Neutrophil (primary cell): Measurements from ENCODE around the gene HEBP1.

Source experiments
- H3K27ac ChIP-seq: fragments of 200-600 bp; sonication (generic); 2 replicates; pipeline ENCODE4 v1.5.1; 2016; ENCODE audit warnings: mild to moderate bottlenecking, moderate library complexity
- H3K27me3 ChIP-seq: fragments of 200-600 bp; sonication (generic); 2 replicates; pipeline ENCODE4 v1.6.0; 2016; ENCODE audit warnings: mild to moderate bottlenecking
- H3K36me3 ChIP-seq: fragments of 200-600 bp; sonication (generic); 2 replicates; pipeline ENCODE4 v1.5.1; 2017
- H3K4me1 ChIP-seq, 2 experiments: fragments of 200-600 bp in 1 of 2; sonication (generic) in 1 of 2; 1 replicate in 1 of 2; 2 replicates in 1 of 2; pipeline versions ENCODE4 v1.5.1 to v1.6.1; 2013 to 2016; ENCODE audit warnings: low read depth in 1 of 2, low read length in 1 of 2, mild to moderate bottlenecking in 1 of 2, moderate library complexity in 1 of 2; ENCODE audit not compliant: control insufficient read depth in 1 of 2, insufficient read depth in 1 of 2
- H3K4me3 ChIP-seq, 2 experiments: fragments of 200-600 bp in 1 of 2; sonication (generic) in 1 of 2; 1 replicate in 1 of 2; 2 replicates in 1 of 2; pipeline ENCODE4 v1.5.1; 2013 to 2016; ENCODE audit warnings: low read depth in 1 of 2, low read length in 1 of 2, mild to moderate bottlenecking in 1 of 2, moderate library complexity in 1 of 2
- H3K9me3 ChIP-seq: fragments of 200-600 bp; sonication (generic); 2 replicates; pipeline ENCODE4 v1.5.1; 2016
- CTCF ChIP-seq: fragments of 200-600 bp; sonication (generic); IDR thresholded peaks from 2 replicates; pipeline ENCODE4 v1.5.1; 2016; ENCODE audit warnings: antibody characterized with exemption

The HEBP1 gene

GRCh38 chr12:12999959-13000615 lies at the start of gene HEBP1:
TSS of gene HEBP1 (minus strand) at chr12:13000265. CDS start at chr12:13000114, 151 bp downstream.
- Histone ChIP-seq H3K36me3 (no peaks in the 10 kb centered on the region), H3K27ac (peak within 1 kb of the TSS; percentile 93), H3K4me1 (peaks cover 24 to 25% of the 10 kb centered on the region in 2 experiments), H3K9me3 (no peaks in the 10 kb centered on the region), H3K4me3 (peak within 1 kb of the TSS; percentile 77 to 79), H3K27me3 (peaks cover 21% of the 10 kb centered on the region)
- peak; percentile 33 for TF ChIP-seq CTCF

GRCh38 chr12:13049816-13050215 lies 49.8 kb upstream of the HEBP1 start:
- Histone ChIP-seq H3K27ac (no peak overlapping the region), H3K9me3 (peaks cover 9% of the 10 kb centered on the region), H3K4me1 (peaks cover 0 to 2% of the 10 kb centered on the region in 2 experiments), H3K27me3 (peaks cover 6% of the 10 kb centered on the region), H3K4me3 (no peak overlapping the region), H3K36me3 (no peaks in the 10 kb centered on the region)
- no peak for TF ChIP-seq CTCF

- TF ChIP-seq CTCF, result no peak
Observed at GRCh38 chr12:13046964-13047363, 46.9 kb upstream of the HEBP1 start.

GRCh38 chr12:13045816-13046215 lies 45.8 kb upstream of the HEBP1 start:
- H3K4me3 ChIP-seq, result no peak overlapping the region
- no peaks in the 10 kb centered on the region for H3K36me3 ChIP-seq
- H3K4me1 ChIP-seq, result peaks cover 5 to 10% of the 10 kb centered on the region in 2 experiments
- no peak for TF ChIP-seq CTCF
- peaks cover 19% of the 10 kb centered on the region for H3K27me3 ChIP-seq
- H3K27ac ChIP-seq, result no peak overlapping the region
- no peaks in the 10 kb centered on the region for H3K9me3 ChIP-seq

More at GRCh38 chr12:13046964-13047363, 46.9 kb upstream of the HEBP1 start:
- peaks cover 19% of the 10 kb centered on the region for H3K27me3 ChIP-seq
- H3K4me3 ChIP-seq, result no peak overlapping the region
- peaks cover 5 to 10% of the 10 kb centered on the region in 2 experiments for H3K4me1 ChIP-seq
- H3K36me3 ChIP-seq, result no peaks in the 10 kb centered on the region
- no peak overlapping the region for H3K27ac ChIP-seq
- H3K9me3 ChIP-seq, result no peaks in the 10 kb centered on the region

GRCh38 chr12:13044906-13045299 lies 44.8 kb upstream of the HEBP1 start:
- no peaks in the 10 kb centered on the region for H3K9me3 ChIP-seq
- H3K4me3 ChIP-seq, result peak overlapping the region; percentile 76 to 81
- H3K4me1 ChIP-seq, result peaks cover 5 to 10% of the 10 kb centered on the region in 2 experiments
- TF ChIP-seq CTCF, result no peak
- no peak overlapping the region for H3K27ac ChIP-seq
- H3K36me3 ChIP-seq, result no peaks in the 10 kb centered on the region
- H3K27me3 ChIP-seq, result peaks cover 19% of the 10 kb centered on the region
